Panc1 (cell line): Measurements from ENCODE around the gene JPH2. TPM values are rescaled to one million over a fixed set of nuclear protein-coding genes. Genes with fewer than 3 reads are reported as not detected.

Experiments used
- ATAC-seq: fragments of 200-7000 bp; cut with Tn5 transposase; 2 replicates; pipeline ENCODE4 v1.9.1; 2020; ENCODE audit warnings: mild to moderate bottlenecking, moderate library complexity
- BruUV-seq: library from RNA; stranded (reverse); fragments of 400-500 nt; replicated peaks from 2 replicates; lab custom pipeline; 2021; lab: Mats Ljungman, UMichigan
- CTCF ChIA-PET: fragments of 300-600 bp; sonication (Branson Sonifier 250); formaldehyde crosslinking; loops from one replicate; lab custom pipeline; 2022; ENCODE audit warnings: antibody characterized with exemption; lab: Charles Lee
- POLR2A ChIA-PET: fragments of 300-600 bp; sonication (Branson Sonifier 250); formaldehyde crosslinking; loops from one replicate; lab custom pipeline; 2022; ENCODE audit warnings: antibody characterized with exemption; lab: Charles Lee
- DNase-seq: peaks from one replicate; pipeline ENCODE4 v3.0.0-alpha.2; 2010; ENCODE audit warnings: low read depth, low spot score
- H3K27ac ChIP-seq: 2 replicates; pipeline ENCODE4 v1.5.1; 2011; ENCODE audit warnings: mild to moderate bottlenecking, low read length, inconsistent platforms
- H3K27me3 ChIP-seq: fragments of 200-500 bp; sonication (Bioruptor generic); 2 replicates; pipeline ENCODE4 v1.6.0; 2014; ENCODE audit warnings: low read length, inconsistent platforms; ENCODE audit not compliant: control insufficient read depth, insufficient read depth
- H3K36me3 ChIP-seq: fragments of 200-500 bp; sonication (Bioruptor generic); 2 replicates; pipeline ENCODE4 v1.5.1; 2014; ENCODE audit warnings: inconsistent platforms, mild to moderate bottlenecking, low read length, moderate library complexity; ENCODE audit not compliant: control insufficient read depth, insufficient read depth
- H3K4me1 ChIP-seq: 2 replicates; pipeline ENCODE4 v1.5.1; 2011; ENCODE audit warnings: inconsistent platforms, mild to moderate bottlenecking, low read length, moderate library complexity; ENCODE audit not compliant: control insufficient read depth, insufficient read depth
- H3K4me3 ChIP-seq, 2 experiments: 2 replicates each; pipeline ENCODE4 v1.5.1; 2011 to 2012; ENCODE audit warnings: low read depth in 2 of 2, low read length in 2 of 2, mild to moderate bottlenecking in 2 of 2, inconsistent platforms in 1 of 2, moderate library complexity in 1 of 2
- H3K9me3 ChIP-seq: fragments of 200-500 bp; sonication (Bioruptor generic); 2 replicates; pipeline ENCODE4 v1.5.1; 2014; ENCODE audit warnings: low read depth, mild to moderate bottlenecking, inconsistent platforms, low read length, moderate library complexity; ENCODE audit not compliant: control insufficient read depth, insufficient read depth
- CTCF ChIP-seq: fragments of 450-650 bp; IDR thresholded peaks from 2 replicates; pipeline ENCODE4 v1.5.1; 2017; ENCODE audit warnings: mild to moderate bottlenecking
- POLR2AphosphoS5 ChIP-seq: IDR thresholded peaks from 2 replicates; pipeline ENCODE4 v1.6.1; 2012; ENCODE audit warnings: mild to moderate bottlenecking, low read depth, low read length, moderate library complexity
- SIN3A ChIP-seq: IDR thresholded peaks from 2 replicates; pipeline ENCODE4 v1.6.1; 2012; ENCODE audit warnings: low read depth, mild to moderate bottlenecking, low read length, moderate library complexity, borderline replicate concordance; ENCODE audit not compliant: insufficient read depth
- TCF7L2 ChIP-seq: IDR thresholded peaks from 2 replicates; pipeline ENCODE4 v1.6.1; 2011; ENCODE audit warnings: mild to moderate bottlenecking, low read depth, low read length, inconsistent platforms
- in situ Hi-C: cut with HindIII; loops from 2 replicates; pipeline ENCODE4 v1.10.0; 2016; ENCODE audit warnings: low sequenced_read_pairs, low pct_unique_long_range_greater_than_20kb
- intact Hi-C: fragments of 100-400 bp; cut with micrococcal nuclease; formaldehyde crosslinking; loops from one replicate; pipeline ENCODE4 v1.10.0; 2022; ENCODE audit not compliant: unreplicated experiment
- total RNA-seq: library from RNA; stranded (reverse); gene quantifications from one replicate; pipeline ENCODE4 v1.2.1, GENCODE V29; 2021; ENCODE audit not compliant: unreplicated experiment
- TF ChIP-seq, protein P1 (sequence below), 2 experiments: IDR thresholded peaks; 2 replicates each; pipeline ENCODE4 v1.6.1; 2011 to 2012; ENCODE audit warnings: low read depth in 2 of 2, control low read depth in 1 of 2, low read length in 1 of 2, mild to moderate bottlenecking in 1 of 2, moderate library complexity in 1 of 2; ENCODE audit not compliant: insufficient read depth in 1 of 2

Gene JPH2
- total RNA-seq, 1 experiment from 2014 or later: 0.49 TPM

DNA sequence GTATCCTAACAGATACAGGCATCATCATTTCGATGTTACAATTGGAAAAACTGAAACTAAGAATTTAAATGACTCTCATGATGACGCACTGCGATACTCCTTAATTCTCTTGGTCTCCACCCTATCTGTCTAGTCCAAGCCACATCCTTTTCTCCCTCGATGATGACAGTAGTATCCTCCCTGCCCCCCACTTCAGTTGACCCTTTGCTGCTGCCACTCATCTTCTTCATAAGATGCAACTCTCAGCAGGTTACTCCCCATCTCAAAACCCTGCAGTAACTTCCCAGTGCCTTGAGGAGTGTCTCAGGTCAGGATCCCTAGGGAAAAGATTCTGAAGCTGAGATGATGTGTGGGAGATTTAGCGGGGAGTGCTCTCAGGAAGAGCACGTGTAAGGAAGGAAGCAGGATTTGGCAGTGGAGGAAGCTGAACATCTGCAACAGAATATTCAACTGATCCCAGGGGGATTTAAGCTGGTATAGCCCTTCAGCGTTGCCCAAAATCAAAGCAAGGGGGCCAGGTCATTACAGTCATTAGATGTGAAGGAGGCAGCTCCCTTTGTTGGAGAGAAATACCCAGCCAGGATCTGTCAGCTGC is 16.1 kb downstream of the JPH2 start:
- DNase-seq: no peak
- no peak overlapping the region for H3K4me3 ChIP-seq
- in situ Hi-C loops: no loop called here
- intact Hi-C loops: no loop called here
- no peaks in the 10 kb centered on the region for H3K36me3 ChIP-seq
- peaks cover 7% of the 10 kb centered on the region for H3K4me1 ChIP-seq
- POLR2A ChIA-PET: no interaction called here
- no TSS peak for BruUV-seq
- TF ChIP-seq, protein P1, sequence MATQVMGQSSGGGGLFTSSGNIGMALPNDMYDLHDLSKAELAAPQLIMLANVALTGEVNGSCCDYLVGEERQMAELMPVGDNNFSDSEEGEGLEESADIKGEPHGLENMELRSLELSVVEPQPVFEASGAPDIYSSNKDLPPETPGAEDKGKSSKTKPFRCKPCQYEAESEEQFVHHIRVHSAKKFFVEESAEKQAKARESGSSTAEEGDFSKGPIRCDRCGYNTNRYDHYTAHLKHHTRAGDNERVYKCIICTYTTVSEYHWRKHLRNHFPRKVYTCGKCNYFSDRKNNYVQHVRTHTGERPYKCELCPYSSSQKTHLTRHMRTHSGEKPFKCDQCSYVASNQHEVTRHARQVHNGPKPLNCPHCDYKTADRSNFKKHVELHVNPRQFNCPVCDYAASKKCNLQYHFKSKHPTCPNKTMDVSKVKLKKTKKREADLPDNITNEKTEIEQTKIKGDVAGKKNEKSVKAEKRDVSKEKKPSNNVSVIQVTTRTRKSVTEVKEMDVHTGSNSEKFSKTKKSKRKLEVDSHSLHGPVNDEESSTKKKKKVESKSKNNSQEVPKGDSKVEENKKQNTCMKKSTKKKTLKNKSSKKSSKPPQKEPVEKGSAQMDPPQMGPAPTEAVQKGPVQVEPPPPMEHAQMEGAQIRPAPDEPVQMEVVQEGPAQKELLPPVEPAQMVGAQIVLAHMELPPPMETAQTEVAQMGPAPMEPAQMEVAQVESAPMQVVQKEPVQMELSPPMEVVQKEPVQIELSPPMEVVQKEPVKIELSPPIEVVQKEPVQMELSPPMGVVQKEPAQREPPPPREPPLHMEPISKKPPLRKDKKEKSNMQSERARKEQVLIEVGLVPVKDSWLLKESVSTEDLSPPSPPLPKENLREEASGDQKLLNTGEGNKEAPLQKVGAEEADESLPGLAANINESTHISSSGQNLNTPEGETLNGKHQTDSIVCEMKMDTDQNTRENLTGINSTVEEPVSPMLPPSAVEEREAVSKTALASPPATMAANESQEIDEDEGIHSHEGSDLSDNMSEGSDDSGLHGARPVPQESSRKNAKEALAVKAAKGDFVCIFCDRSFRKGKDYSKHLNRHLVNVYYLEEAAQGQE (IDR thresholded peaks at IDR 0.05; ENCODE audit: insufficient read depth in 1 of 2, low read depth in 2 of 2, low read length in 1 of 2): no peak
- TF ChIP-seq POLR2AphosphoS5 (no peak), CTCF (no peak), SIN3A (no peak), TCF7L2 (no peak)
- H3K27me3 ChIP-seq: 0 out of 2 replicates have a peak, but pooled peaks cover 3% of the 10 kb centered on the region
- no peaks in the 10 kb centered on the region for H3K9me3 ChIP-seq
- ATAC-seq: no peak
- CTCF ChIA-PET: no interaction called here
- H3K27ac ChIP-seq: no peak overlapping the region

DNA sequence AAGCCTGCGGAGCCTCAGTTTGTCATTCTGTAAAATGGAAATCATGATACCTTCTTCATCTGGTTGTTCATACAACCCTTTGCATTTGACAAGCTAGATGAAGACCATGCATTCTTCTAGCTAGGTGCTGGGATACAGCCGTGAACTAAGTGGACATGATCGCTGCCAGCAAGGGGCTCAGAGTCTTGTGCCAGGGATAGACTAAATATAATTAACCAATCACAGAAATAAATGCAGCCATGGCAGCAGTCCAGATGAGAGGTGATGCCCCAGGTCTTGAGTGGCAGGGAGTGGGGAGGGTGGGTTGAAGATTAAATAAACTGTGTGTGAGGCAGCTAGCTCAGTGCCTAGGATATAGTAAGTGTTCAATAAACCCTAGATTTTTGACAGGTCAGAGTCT is 19.3 kb downstream of the JPH2 start:
- no peak overlapping the region for H3K4me3 ChIP-seq
- peaks cover 11% of the 10 kb centered on the region for H3K4me1 ChIP-seq
- DNase-seq (no peak), ATAC-seq (no peak)
- intact Hi-C loops (no loop called here), in situ Hi-C loops (no loop called here)
- ChIA-PET POLR2A (no interaction called here), CTCF (no interaction called here)
- H3K9me3 ChIP-seq: no peaks in the 10 kb centered on the region
- no TSS peak for BruUV-seq
- H3K36me3 ChIP-seq: no peaks in the 10 kb centered on the region
- peaks cover 11% of the 10 kb centered on the region; the same call in 1 of the 2 replicates for H3K27me3 ChIP-seq
- no peak for TF ChIP-seq SIN3A
- no peak for TF ChIP-seq TCF7L2
- TF ChIP-seq POLR2AphosphoS5: no peak
- TF ChIP-seq, protein P1 (IDR thresholded peaks at IDR 0.05; ENCODE audit: insufficient read depth in 1 of 2, low read depth in 2 of 2, low read length in 1 of 2): no peak
- TF ChIP-seq CTCF: no peak
- no peak overlapping the region for H3K27ac ChIP-seq
